Choroid plexus epithelial cell (primary cell): ENCODE measurements around the gene FAM20C.

ENCODE experiments used
- DNase-seq: peaks from one replicate; pipeline ENCODE4 v3.0.0-alpha.2; 2010; ENCODE audit warnings: low read depth
- H3K4me3 ChIP-seq: 2 replicates; pipeline ENCODE4 v1.5.1; 2011; ENCODE audit warnings: low read depth, mild to moderate bottlenecking, control low read depth, low read length, moderate library complexity
- CTCF ChIP-seq: conservative IDR thresholded peaks from 2 replicates; pipeline ENCODE4 v1.5.1; 2011; ENCODE audit warnings: low read depth, mild to moderate bottlenecking, control low read depth, inconsistent platforms, low read length, moderate library complexity

The FAM20C gene

GRCh38 chr7:165661-166337 is 26.6 kb upstream of the FAM20C start:
- no peak for DNase-seq
- H3K4me3 ChIP-seq = no peak overlapping the region
- TF ChIP-seq CTCF = no peak

DNA sequence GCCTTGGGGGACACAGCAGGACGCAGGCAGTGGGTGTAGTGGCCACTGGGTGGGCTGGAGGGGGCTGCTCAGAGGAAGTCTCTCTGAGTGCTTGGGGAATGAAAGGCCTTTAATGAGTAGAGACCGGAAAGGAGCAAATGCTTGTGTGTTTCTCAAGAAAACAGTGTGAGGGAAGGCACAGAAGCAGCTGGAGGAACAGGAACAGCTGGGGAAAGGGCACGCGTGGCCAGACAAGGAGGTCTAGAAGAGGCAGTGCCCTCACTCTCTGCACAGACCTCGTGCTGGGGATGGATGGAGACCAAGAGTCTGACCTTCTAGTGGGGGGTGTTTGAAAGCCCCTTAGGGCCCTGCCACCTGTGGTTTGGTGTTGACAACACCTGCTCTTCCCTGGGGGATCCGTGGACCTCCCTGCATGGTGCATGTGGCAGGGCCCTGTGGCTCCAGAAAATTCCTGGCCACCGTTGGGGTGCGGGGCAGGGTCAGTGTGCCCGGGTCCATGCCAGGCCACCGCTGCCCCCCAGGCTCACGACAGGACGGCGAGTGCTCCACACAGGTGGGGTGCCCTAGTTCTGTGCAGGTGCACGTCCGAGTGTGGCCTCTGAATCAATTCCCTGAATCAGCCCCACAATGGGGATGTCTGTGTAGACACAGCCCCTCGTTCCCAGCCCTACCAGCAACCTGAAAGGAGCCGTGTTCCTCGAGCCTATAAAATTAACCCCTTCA is 25.9 kb upstream of the FAM20C start:
- TF ChIP-seq CTCF = no peak
- peak; percentile 39 for DNase-seq
- H3K4me3 ChIP-seq = no peak overlapping the region

DNA sequence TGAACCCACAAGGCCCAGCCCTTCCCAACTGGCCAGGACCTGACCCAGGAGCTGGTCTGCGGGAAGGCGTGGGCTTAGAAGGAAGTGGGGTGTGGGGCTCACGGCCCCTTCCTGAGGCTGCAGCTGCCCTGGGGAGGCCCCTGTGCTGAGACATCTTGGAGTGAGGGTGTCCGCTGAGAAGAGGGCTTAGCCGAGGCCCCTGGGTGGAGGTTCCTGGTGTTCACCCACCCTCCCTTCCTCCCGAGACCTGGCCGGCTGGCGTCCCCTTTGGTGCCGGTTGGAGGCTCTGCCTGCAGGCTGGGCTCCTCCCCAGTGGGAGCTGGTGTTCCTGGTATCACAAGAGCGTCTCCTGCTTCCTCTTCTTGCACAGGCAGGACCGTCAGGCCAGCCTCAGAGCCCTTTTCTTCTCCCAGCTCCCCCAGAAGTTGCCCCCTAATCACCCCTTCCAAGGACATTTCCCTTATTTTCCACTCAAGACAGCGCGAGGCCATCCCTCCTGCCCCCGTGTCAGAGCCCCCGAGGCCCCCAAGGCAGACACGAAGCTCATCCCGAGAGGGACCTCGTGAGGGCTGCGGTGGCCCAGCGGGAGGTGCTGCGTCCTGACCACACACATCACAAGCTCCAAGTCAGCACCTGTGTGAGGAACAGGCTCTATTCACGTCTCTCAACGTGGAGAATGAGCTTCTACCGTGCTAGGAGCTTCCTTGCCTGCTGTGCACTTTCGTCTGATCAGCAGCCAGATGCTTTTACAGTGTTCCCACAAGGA is 25.1 kb upstream of the FAM20C start:
- DNase-seq = no peak
- no peak for TF ChIP-seq CTCF
- H3K4me3 ChIP-seq = no peak overlapping the region

GRCh38 chr7:167976-168791 is 24.2 kb upstream of the FAM20C start:
- no peak overlapping the region for H3K4me3 ChIP-seq
- no peak for TF ChIP-seq CTCF
- DNase-seq = no peak

DNA sequence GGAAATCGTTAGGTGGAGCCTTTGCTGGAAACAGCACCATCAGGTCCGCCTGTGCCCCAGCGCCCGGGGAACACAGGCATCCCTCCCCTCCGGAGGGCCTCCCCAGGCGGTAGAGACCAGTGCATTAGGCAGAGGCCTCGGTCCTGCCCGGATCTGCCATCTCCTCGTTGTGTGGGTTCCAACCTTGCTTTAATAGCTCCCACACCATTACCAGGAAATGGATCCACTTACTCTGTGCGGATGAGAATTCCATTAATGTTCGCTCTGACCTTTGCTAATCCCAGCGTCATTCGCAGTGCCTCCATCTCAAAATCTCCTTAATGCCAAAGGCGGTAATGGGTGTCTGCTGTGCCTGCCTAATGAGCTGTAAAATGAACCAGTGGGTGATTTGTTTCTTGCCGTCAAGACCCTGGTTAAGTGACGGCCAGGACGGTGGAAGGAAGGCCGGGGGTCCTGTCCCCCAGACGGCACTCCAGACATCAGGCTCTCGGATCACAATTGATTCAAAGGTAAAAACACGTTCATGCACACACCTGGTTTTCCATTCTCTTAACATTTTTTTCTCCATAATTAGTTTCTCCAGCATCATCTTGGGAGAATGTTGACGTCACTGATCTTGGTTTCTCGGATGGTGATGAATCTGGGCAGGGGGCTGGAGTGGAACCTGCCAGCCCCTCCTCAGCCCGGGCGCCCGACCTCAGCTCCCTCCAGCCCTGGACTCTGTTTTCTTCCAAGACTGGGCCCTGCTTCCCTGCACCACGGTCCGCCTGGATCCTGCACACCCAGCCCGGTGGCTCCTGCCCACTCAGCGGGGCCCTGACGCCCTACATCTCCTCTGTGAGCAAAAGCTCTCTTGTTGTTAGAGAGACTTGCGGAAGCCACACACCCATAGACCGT is 22.8 kb upstream of the FAM20C start:
- no peak overlapping the region for H3K4me3 ChIP-seq
- no peak for DNase-seq
- TF ChIP-seq CTCF = no peak
